Motor neuron (in vitro differentiated cells): ENCODE results near the gene RPS10. TPM values are rescaled to one million over a fixed set of nuclear protein-coding genes. Genes with fewer than 3 reads are reported as not detected.
"Not testable (repeated sequence)": the region's sequence is repeated elsewhere in the genome, so short reads cannot be mapped to it uniquely, and the experiment has no call there.

ENCODE experiments used
- ATAC-seq, 8 experiments: fragments of 200-7000 bp; cut with Tn5 transposase; replicated peaks in 6 of 8; 2 replicates each; pipeline ENCODE4 v1.8.0; 2021; ENCODE audit warnings: mild to moderate bottlenecking in 8 of 8, moderate library complexity in 8 of 8
- H3K27ac ChIP-seq, 2 donors: fragments of 250-450 bp; sonication (Bioruptor Pico); 2 replicates each; pipeline ENCODE4 v1.9.0; 2021; ENCODE audit warnings: antibody characterized with exemption in 2 of 2, mild to moderate bottlenecking in 2 of 2, moderate library complexity in 1 of 2
- H3K4me1 ChIP-seq, 2 donors: fragments of 250-450 bp; sonication (Bioruptor Pico); replicated peaks in 1 of 2; 2 replicates each; pipeline ENCODE4 v1.6.1; 2021; ENCODE audit warnings: antibody characterized with exemption in 2 of 2, mild to moderate bottlenecking in 2 of 2, moderate library complexity in 1 of 2
- H3K4me3 ChIP-seq, 5 donors: fragments of 250-450 bp; sonication (Bioruptor Pico); 2 replicates each; pipeline ENCODE4 v1.9.0; 2021; ENCODE audit warnings: antibody characterized with exemption in 5 of 5, mild to moderate bottlenecking in 5 of 5, moderate library complexity in 4 of 5
- WGBS, 10 experiments: fragments of 450-650 bp; shearing (Covaris generic); methylation state at CpG; one replicate each; pipeline ENCODE4 v1.0.0; 2022; 5-methylcytosine and 5-hydroxymethylcytosine counted together
- in situ Hi-C, 9 experiments: fragments of 400-800 bp; cut with MboI; loops; one replicate each; pipeline ENCODE4 v1.15.0; 2021; ENCODE audit warnings: low sequenced_read_pairs in 9 of 9, low pct_unique_long_range_greater_than_20kb in 2 of 9; ENCODE audit not compliant: unreplicated experiment in 9 of 9
- total RNA-seq, 8 experiments: library from RNA; unstranded; fragments of 300-600 nt; gene quantifications; 2 replicates each; pipeline versions ENCODE4 v1.2.3 to v1.2.4, GENCODE V29; 2022

RPS10 gene
- total RNA-seq, 8 experiments from 2014 or later = 1,485 to 3,361 (median 2,612) TPM

DNA sequence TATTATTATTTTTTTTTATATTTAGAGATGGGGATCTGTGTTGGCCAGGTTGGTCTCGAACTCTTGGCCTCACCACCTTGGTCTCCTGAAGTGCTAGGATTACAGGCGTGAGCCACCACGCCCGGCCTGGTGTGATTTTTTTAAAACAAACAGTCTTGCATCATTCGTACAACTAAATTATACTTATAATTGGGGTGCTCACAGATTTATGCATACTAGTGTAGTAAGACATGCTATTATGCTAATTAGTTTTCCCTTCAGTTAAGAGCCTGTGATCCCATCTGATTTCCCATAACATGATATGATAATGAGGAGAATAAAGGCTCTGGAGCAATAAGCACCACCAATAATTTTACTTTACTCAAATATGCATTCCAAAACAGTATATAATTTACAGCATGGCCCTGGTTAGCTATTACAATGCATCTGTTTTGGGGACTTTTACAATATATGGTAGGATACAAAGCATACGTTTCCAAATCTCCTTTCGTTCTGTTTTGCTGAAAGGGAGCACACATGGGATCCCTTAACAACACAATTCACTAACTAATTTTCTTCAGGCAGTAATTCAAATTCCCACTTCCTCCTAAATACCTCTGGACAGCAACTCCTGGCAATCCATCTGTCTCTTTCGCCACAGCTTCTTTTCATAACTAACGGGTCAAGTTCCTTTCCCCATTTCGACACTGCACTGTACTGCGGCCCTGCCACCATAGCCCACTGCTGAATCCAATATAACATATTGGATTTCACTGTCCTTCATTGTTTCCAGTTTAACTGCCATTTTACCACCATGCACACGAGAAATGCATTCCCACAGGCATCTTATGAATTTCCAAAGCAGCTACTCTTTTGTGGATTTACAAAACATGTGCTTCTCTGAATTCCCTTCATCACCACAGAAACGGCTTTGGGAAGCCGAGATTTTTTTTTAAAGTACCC, 35.1 kb downstream of the RPS10 start:
- peak in 2 of 8 experiments; percentile 2 to 24 for ATAC-seq
- in situ Hi-C loops = no loop called here
- peak overlapping the region; percentile 92 to 94 for H3K27ac ChIP-seq
- H3K4me1 ChIP-seq = peaks cover 7 to 16% of the 10 kb centered on the region in 2 donors
- H3K4me3 ChIP-seq = peak overlapping the region; percentile 64 to 96 (median 75)
- WGBS, 10 experiments = 0 to 40% (median 10%) methylated on average over 1 to 14 of the region's 14 CpGs

DNA sequence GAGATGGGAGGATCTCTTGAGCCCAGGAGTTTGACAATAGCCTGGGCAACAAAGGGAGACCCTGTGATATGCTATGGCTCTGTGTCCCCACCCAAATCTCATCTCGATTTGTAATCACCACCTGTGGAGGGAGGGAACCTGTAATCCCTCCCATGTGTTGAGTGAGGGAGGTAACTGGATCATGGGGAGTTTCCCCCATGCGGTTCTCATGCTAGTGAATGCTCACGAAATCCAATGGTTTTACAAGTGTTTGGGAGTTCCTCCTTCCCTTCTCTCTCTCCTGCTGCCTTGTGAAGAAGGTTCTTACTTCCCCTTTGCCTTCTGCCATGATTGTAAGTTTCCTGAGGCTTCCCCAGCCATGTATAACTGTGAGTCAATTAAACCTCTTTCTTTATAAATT, 36.8 kb downstream of the RPS10 start:
- in situ Hi-C loops = no loop called here
- H3K4me3 ChIP-seq = no peak overlapping the region

DNA sequence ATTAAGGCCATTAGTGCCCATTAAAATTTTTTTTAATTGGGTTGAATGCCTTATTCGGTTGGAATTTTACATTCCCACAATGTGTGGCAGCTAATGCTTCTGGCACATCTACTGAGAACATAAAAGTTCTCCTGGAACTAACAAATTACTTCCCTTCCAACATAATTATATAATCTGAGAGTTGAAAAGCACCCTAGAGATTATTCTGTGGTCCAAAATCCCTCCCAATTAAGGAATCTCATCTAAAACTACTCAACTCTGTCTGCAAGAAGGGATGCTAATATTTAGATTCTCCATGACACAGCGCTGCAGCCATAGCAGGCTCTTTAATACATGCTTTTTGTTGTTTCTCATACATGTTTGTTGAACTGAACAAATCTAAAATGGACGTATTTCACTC, 37.4 kb downstream of the RPS10 start:
- H3K4me1 ChIP-seq = peaks cover 10 to 13% of the 10 kb centered on the region in 2 donors
- no peak overlapping the region for H3K27ac ChIP-seq
- 30 to 100% (median 90%) methylated on average over 1 to 3 of the region's 3 CpGs for WGBS, 10 experiments
- no peak overlapping the region for H3K4me3 ChIP-seq
- no peak for ATAC-seq
- in situ Hi-C loops = no loop called here

More for the DNA sequence above, 36.8 kb downstream of the RPS10 start:
- Histone ChIP-seq H3K4me1 (peaks cover 9 to 16% of the 10 kb centered on the region in 2 donors), H3K27ac (no peak overlapping the region)
- no peak for ATAC-seq
- 20 to 88% (median 80%) methylated on average over 1 to 3 of the region's 3 CpGs; no CpG with 5 or more reads in 5 of the 10 experiments for WGBS, 10 experiments

DNA sequence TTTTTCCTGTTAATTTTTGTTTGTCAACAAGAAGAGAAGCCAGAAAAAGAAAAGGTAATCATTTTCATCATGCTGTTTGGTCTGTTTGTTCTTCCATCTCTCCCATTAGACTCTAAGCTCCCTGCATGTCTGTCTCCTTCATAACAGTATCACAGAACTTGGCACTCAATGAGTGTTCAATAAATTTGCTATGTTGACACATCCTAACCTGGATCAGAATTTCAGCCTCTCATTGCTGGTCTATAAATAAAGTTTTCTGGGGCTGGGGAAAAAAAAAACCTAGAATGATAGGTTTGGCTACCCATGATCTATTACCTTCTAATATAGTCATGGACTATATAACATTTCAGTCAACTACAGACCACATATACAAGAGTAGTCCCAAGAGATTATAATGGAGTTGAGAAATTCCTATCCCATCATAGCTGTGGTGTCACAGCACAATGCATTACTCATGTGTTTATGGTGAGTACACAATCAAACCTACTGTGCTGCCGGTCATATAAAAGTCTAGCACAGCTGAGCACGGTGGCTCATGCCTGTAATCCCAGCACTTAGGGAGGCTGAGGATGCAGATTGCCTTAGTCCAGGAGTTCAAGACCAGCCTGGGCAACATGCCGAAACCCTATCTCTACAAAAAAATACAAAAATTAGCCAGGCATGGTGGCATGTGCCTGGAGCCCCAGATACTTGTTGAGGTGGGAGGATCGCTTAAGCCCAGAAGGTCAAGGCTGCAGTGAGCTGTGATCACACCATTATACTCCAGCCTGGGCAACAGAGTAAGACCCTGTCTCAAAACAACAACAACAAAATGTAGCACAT, 39.3 kb downstream of the RPS10 start:
- in situ Hi-C loops = no loop called here
- no peak overlapping the region for H3K4me3 ChIP-seq
- peaks cover 8 to 11% of the 10 kb centered on the region in 2 donors for H3K4me1 ChIP-seq
- WGBS, 10 experiments = 60 to 100% (median 100%) methylated on average over 1 to 4 of the region's 4 CpGs; no CpG with 5 or more reads in 1 of the 10 experiments
- no peak overlapping the region for H3K27ac ChIP-seq
- peak in 6 of 8 experiments; percentile 36 to 56 (median 44) for ATAC-seq

DNA sequence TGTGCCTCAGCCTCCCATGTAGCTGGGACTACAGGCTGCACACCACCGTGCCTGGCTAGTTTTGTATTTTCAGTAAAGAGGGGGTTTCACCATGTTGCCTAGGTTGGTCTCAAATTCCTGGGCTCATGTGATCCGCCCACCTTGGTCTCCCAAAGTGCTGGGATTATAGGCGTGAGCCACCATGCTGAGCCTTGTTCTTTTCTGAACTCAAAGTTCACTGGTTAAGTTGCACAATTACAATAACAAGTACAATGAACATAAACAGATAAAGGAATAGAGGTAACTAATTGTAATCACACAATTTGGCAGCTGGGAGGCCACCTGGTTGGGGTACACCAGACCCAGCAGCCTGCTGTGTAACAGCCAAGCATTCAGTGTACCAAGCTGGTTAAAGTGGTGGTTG, 40.1 kb downstream of the RPS10 start:
- in situ Hi-C loops = no loop called here
- WGBS, 10 experiments = 57 to 100% (median 90%) methylated on average over 1 to 3 of the region's 3 CpGs; no CpG with 5 or more reads in 5 of the 10 experiments
- Histone ChIP-seq H3K27ac (no peak overlapping the region), H3K4me3 (no peak overlapping the region), H3K4me1 (peaks cover 8 to 11% of the 10 kb centered on the region in 2 donors)
- ATAC-seq = no peak

DNA sequence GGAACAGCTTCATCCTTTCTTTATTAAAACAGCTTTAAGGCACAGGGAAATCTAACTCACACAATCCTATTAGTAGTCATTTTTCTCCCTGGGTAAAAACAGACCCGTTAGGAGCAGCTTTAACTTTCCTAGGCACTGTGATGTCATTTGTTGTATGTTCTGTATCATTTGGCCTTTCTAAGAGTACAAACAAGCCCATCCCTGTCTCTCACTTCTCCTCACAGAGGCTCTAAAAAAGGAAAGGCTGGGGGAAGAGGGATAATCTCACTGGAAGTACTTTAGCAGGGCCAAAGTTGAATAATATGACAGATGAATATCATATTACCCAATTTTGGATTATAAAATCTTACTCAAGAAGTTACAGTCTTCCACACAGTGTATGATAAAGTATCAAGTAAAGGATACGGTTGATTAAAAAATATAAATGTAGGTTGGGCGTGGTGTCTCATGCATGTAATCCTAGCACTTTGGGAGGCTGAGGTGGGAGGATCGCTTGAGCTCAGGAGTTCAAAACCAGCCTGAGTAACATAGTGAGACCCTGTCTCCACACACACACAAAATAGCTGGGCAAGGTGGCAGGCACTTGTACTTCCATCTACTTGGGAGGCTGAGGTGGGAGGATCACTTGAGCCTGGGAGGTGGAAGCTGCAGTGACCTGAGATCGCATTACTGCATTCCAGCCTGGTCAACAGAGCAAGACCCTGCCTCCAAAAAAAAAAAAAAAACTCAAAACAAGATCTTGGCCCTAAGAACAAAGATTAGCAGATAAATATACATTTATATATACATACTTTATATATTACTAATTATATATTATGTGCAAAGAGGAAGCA, 41.3 kb downstream of the RPS10 start:
- peaks cover 4 to 8% of the 10 kb centered on the region in 2 donors for H3K4me1 ChIP-seq
- no peak overlapping the region for H3K4me3 ChIP-seq
- in situ Hi-C loops = no loop called here
- no peak overlapping the region for H3K27ac ChIP-seq
- WGBS, 10 experiments = 58 to 100% (median 84%) methylated on average over 1 to 5 of the region's 5 CpGs; no CpG with 5 or more reads in 1 of the 10 experiments
- ATAC-seq = no peak

DNA sequence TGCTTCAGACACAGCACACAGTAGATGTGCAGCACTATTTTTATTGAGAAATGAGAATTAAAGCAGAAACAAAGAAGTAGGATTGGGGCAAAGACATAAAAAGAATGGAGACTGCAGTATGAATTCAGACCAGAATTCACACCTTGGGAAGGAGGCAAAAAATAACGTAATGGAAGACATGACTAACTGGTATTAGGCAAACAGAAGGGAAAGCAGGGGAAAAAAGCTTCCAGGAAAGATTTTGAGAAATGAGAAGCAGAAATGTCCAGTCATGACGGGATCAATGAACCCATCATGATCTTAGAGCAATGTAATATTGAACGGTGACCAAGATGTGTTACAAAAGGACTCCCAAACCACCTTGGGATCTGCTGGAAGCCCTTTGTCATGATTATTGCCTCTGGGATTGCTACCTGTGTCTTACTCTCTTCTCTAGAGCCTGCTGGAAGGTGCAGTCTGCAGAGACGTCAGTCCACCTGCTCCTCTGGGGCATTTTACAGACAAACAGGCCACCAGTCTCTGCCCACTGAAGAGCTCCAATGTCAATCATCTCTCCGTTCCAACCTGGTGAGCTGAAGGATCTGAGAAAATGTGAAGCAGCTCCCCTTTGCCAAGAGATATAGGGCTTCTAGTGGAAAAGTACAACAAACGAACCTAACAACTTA, 42.1 kb downstream of the RPS10 start:
- Histone ChIP-seq H3K4me3 (no peak overlapping the region), H3K27ac (peak overlapping the region in 1 of 2 donors; percentile 20), H3K4me1 (peaks cover 0 to 5% of the 10 kb centered on the region in 2 donors)
- in situ Hi-C loops = no loop called here
- ATAC-seq = no peak
- WGBS, 10 experiments = 25 to 100% (median 84%) methylated on average over 1 to 6 of the region's 6 CpGs

DNA sequence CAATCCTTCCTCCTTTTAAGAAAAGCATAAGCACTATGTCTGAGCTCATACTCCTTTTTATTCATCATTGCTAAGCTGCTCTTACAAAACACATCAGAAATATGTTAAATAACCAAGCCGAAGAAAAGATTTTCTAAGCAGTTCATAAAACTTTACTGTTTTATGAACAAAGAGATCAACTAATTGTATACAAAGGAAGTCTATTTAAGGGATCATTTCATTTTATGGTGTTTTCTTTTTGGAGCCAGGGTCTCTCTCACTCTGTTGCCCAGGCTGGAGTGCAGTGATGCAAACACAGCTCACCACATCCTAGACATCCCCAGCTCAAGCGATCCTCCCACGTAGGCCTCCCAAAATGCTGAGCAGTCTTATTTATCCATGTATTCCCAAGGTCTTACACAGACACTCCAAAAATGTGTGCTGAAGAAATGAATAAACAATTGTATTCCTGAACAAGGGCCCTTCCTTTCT, 42.7 kb downstream of the RPS10 start:
- in situ Hi-C loops = no loop called here
- no peak overlapping the region for H3K27ac ChIP-seq
- WGBS, 10 experiments = 61 to 100% (median 90%) methylated on average over 1 to 3 of the region's 3 CpGs; no CpG with 5 or more reads in 1 of the 10 experiments
- peaks cover 0 to 5% of the 10 kb centered on the region in 2 donors for H3K4me1 ChIP-seq
- peak in 2 of 8 experiments; percentile 15 to 19 for ATAC-seq
- no peak overlapping the region for H3K4me3 ChIP-seq

DNA sequence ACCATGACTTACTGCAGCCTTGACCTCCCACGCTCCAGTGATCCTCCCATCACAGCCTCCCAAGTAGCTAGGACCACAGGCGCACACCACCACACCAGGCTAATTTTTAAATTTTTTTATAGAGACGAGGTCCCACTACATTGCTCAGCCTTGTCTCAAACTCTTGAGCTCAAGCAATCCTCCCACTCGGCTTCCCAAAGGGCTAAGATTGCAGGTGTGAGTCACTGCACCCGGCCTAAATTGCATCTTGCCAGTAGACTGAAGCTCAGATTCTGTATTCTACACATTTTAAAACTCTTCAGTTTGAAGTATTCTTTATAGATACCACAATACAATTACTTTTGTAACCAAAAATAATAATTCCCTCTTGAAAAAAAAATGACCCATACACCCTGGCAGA, 44.8 kb downstream of the RPS10 start:
- in situ Hi-C loops = no loop called here
- no peak for ATAC-seq
- H3K4me1 ChIP-seq = peaks cover 0 to 5% of the 10 kb centered on the region in 2 donors
- no peak overlapping the region for H3K4me3 ChIP-seq
- H3K27ac ChIP-seq = no peak overlapping the region
- 70 to 100% (median 94%) methylated on average over 1 to 4 of the region's 5 CpGs; no CpG with 5 or more reads in 2 of the 10 experiments for WGBS, 10 experiments

DNA sequence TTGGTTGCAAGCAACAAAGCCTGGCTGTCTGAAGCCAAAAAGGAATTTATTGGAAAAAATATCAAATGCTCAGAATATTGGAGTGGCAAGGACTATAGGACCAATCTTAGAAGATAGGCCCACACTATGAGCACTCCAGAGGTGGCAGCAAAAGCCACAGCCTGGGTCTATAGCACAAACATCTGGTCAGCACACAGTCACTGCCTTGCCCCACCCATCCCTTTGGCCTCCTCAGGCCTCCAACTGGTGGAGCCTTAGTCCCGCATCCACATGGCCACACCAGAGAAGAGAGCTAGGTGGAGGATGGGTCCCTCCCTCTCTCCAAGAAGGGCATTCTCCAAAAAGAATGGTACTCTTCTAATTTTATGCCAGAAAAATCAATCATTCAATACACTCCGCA, 47.4 kb downstream of the RPS10 start:
- no peak overlapping the region for H3K27ac ChIP-seq
- ATAC-seq = peak in 3 of 8 experiments; percentile 78 to 100 (median 99)
- H3K4me3 ChIP-seq = no peak overlapping the region
- no peaks in the 10 kb centered on the region for H3K4me1 ChIP-seq
- in situ Hi-C loops = no loop called here
- 86 to 100% (median 100%) methylated on average over 1 to 2 of the region's 2 CpGs; no CpG with 5 or more reads in 4 of the 10 experiments for WGBS, 10 experiments

DNA sequence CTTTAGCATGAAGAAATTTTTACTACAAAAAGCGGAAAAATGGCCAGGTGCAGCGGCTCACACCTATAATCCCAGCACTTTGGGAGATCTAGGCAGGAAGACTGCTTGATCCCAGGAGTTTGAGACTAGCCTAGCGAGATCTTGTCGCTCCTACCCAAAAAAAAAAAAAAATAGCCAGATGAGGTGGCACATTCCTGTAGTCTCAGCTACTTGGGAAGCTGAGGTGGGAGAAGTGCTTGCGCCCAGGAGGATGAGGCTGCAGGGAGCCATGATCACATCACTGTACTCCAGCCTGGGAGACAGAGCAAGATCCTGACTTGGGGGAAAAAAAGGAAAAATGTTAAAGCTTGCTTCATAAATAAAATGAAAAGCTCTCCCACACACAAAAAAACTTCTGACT, 47.9 kb downstream of the RPS10 start:
- Histone ChIP-seq H3K4me3 (no peak overlapping the region), H3K27ac (no peak overlapping the region), H3K4me1 (no peaks in the 10 kb centered on the region)
- 83 to 100% (median 97%) methylated on average over 1 to 5 of the region's 5 CpGs; no CpG with 5 or more reads in 1 of the 10 experiments for WGBS, 10 experiments
- in situ Hi-C loops = no loop called here
- no peak for ATAC-seq

DNA sequence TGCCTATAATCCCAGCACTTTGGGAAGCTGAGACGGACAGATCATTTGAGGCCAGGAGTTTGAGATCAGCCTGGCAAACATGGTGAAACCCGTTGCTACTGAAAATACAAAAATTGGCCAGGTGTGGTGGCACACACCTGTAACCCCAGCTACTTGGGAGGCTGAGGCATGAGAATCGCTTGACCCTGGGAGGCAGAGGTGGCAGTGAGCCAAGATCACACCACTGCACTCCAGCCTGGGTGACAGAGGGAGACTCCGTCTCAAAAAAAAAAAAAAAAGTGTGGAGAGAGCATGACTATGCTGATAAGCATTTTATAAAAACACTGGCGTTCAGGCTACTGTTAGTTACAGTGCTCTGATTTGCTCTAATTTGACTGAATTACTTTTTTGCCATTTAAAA, 48.3 kb downstream of the RPS10 start:
- in situ Hi-C loops, H3K4me1 ChIP-seq, H3K27ac ChIP-seq, H3K4me3 ChIP-seq, ATAC-seq: not testable (repeated sequence)
- WGBS, 10 experiments = 80 to 100% (median 96%) methylated on average over 1 to 4 of the region's 5 CpGs; no CpG with 5 or more reads in 2 of the 10 experiments
